ENCODE measurements around the gene CRB2. TPM values are rescaled to one million over a fixed set of nuclear protein-coding genes. Genes with fewer than 3 reads are reported as not detected.

The CRB2 gene
- total and polyA plus RNA-seq, 2 of the 4 experiments (the other 2 are of a cell fraction) = not detected

DNA sequence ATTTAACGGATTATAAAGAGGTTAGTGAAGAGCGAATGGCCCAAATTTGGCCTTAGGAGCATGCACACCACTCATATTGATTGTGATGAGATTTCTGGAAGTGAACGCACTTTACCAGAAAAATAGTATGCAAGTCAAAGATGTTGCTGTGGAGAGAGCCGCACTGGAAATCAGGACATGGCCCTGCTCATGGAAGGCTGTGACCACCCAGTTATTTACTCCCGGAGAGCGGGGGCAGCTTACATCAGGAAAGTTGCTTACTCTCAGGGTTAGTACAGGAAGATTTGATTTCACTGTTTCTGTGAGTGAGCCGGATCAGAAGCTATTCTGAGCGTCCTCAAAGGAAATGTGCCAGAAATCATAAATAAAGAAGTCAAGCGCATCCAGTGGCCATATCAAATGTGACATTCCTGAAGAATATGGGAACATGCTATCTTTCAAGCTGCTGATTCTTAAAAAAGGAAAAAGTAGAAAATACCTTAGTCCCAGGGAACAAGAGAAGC, 44.7 kb upstream of the CRB2 start:
- WGBS, 2 experiments (ENCODE audit: extremely low coverage in 2 of 2, insufficient read length in 1 of 2) = 67% methylated on average over 2 of the region's 9 CpGs; no CpG with 5 or more reads in 1 of the 2 experiments
- Histone ChIP-seq H3K4me2 (ENCODE audit: low read depth, low read length) (no peak overlapping the region), H2BK20ac (ENCODE audit: low read depth, low read length) (no peak overlapping the region), H2BK15ac (ENCODE audit: low read depth, low read length) (no peak overlapping the region), H2AFZ (replicated peaks; ENCODE audit: low read length, poor library complexity) (no peak overlapping the region), H3K14ac (replicated peaks; ENCODE audit: low read depth, low read length) (no peak overlapping the region), H4K91ac (ENCODE audit: insufficient read depth, low read depth, low read length) (no peak overlapping the region), H3K4ac (ENCODE audit: low read depth, low read length) (no peak overlapping the region), H3K4me1 (ENCODE audit: control insufficient read depth, insufficient read depth, low read length) (no peaks in the 10 kb centered on the region), H4K20me1 (ENCODE audit: insufficient read depth, low read length) (no peaks in the 10 kb centered on the region), H2AK9ac (replicated peaks; ENCODE audit: low read depth, low read length, poor library complexity) (no peak overlapping the region), H3K18ac (ENCODE audit: low read depth, low read length) (no peak overlapping the region), H3K9me1 (ENCODE audit: insufficient read depth, low read length) (no peaks in the 10 kb centered on the region), H2BK120ac (ENCODE audit: low read depth, low read length) (no peak overlapping the region), H3K56ac (ENCODE audit: extremely low read depth, insufficient read depth, low read length) (no peak overlapping the region), H2BK5ac (ENCODE audit: low read depth, low read length, poor library complexity, severe bottlenecking) (no peak overlapping the region), H3K36me3 (ENCODE audit: control insufficient read depth, insufficient read depth, low read length) (no peaks in the 10 kb centered on the region), H3K9ac (ENCODE audit: low read depth, low read length) (no peak overlapping the region), H3K27ac (ENCODE audit: insufficient read depth, low read length) (no peak overlapping the region), H3K4me3 (ENCODE audit: insufficient read depth, low read depth, low read length) (no peak overlapping the region), H4K5ac (ENCODE audit: low read depth, low read length) (no peak overlapping the region), H2AK5ac (ENCODE audit: low read depth, low read length) (no peak overlapping the region), H3K23ac (ENCODE audit: low read depth, low read length) (no peak overlapping the region), H3K9me3 (ENCODE audit: control insufficient read depth, insufficient read depth, low read length) (no peaks in the 10 kb centered on the region), H3K79me1 (ENCODE audit: low read depth in 1 of 2, low read length in 2 of 2) (no peaks in the 10 kb centered on the region), H3K27me3 (ENCODE audit: control insufficient read depth, insufficient read depth, low read length) (peaks cover 31% of the 10 kb centered on the region), H4K8ac (ENCODE audit: low read depth in 2 of 2, low read length in 2 of 2) (no peak overlapping the region)
- DNase-seq = no peak
- intact Hi-C loops (cut with micrococcal nuclease) = no loop called here
- no peak for ATAC-seq (ENCODE audit: low read depth)
- dilution Hi-C loops (cut with HindIII; ENCODE audit: low sequenced_read_pairs, unreplicated experiment) = no loop called here
- TF ChIP-seq CHD1 (IDR thresholded peaks at IDR 0.05; ENCODE audit: low read depth, low read length) (no peak), RAD21 (IDR thresholded peaks at IDR 0.05; ENCODE audit: low read length) (no peak), RCOR1 (IDR thresholded peaks at IDR 0.05; ENCODE audit: insufficient replicate concordance, low read length) (no peak), MAFK (IDR thresholded peaks at IDR 0.05; ENCODE audit: low read depth, low read length) (no peak), POLR2A (IDR thresholded peaks at IDR 0.05; ENCODE audit: low read depth, low read length) (no peak), SMC3 (IDR thresholded peaks at IDR 0.05; ENCODE audit: low read depth, low read length) (no peak), MXI1 (IDR thresholded peaks at IDR 0.05; ENCODE audit: borderline replicate concordance, low read depth, low read length) (no peak), RFX5 (IDR thresholded peaks at IDR 0.05; ENCODE audit: low read depth, low read length) (no peak), CTCF (conservative IDR thresholded peaks at IDR 0.05; ENCODE audit: low read depth, low read length) (no peak), ELK1 (IDR thresholded peaks at IDR 0.05; ENCODE audit: borderline replicate concordance, low read depth, low read length) (no peak), MAZ (IDR thresholded peaks at IDR 0.05; ENCODE audit: borderline replicate concordance, low read depth, low read length) (no peak), CEBPB (IDR thresholded peaks at IDR 0.05; ENCODE audit: low read depth, low read length) (no peak), NFE2L2 (IDR thresholded peaks at IDR 0.05; ENCODE audit: low read depth, low read length) (no peak)
- TF ChIP-seq, protein P1, sequence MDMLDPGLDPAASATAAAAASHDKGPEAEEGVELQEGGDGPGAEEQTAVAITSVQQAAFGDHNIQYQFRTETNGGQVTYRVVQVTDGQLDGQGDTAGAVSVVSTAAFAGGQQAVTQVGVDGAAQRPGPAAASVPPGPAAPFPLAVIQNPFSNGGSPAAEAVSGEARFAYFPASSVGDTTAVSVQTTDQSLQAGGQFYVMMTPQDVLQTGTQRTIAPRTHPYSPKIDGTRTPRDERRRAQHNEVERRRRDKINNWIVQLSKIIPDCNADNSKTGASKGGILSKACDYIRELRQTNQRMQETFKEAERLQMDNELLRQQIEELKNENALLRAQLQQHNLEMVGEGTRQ (IDR thresholded peaks at IDR 0.05; ENCODE audit: low read depth, low read length) = no peak
- BruUV-seq (replicated peaks) = no TSS peak
- ChIA-PET CTCF (no interaction called here), POLR2A (ENCODE audit: unreplicated experiment) (no interaction called here)
- in situ Hi-C loops (cut with MboI; ENCODE audit: low sequenced_read_pairs) = no loop called here

Data from IMR-90 (cell line).